Measurements from ENCODE around the gene CNEP1R1. TPM values are rescaled to one million over a fixed set of nuclear protein-coding genes. Genes with fewer than 3 reads are reported as not detected.

CNEP1R1 gene
- total and polyA plus RNA-seq, 2 of the 4 experiments (the other 2 are of a cell fraction): 16.1 to 22.0 TPM

GRCh38 chr16:50038286-50038685 is 13.3 kb downstream of the CNEP1R1 start:
- peaks cover 0 to 2% of the 10 kb centered on the region in 2 experiments; a peak in 1 of 4 replicates for H3K79me1 ChIP-seq (ENCODE audit: low read depth in 1 of 2, low read length in 2 of 2)
- H3K56ac ChIP-seq (ENCODE audit: extremely low read depth, insufficient read depth, low read length): no peak overlapping the region
- no peak overlapping the region for H4K8ac ChIP-seq (ENCODE audit: low read depth in 2 of 2, low read length in 2 of 2)
- no peak overlapping the region for H2BK20ac ChIP-seq (ENCODE audit: low read depth, low read length)
- no peak for ATAC-seq (ENCODE audit: low read depth)
- DNase-seq: no peak
- H3K4ac ChIP-seq (ENCODE audit: low read depth, low read length): no peak overlapping the region
- H4K91ac ChIP-seq (ENCODE audit: insufficient read depth, low read depth, low read length): no peak overlapping the region
- no peak overlapping the region for H3K4me2 ChIP-seq (ENCODE audit: low read depth, low read length)
- no peaks in the 10 kb centered on the region for H3K4me1 ChIP-seq (ENCODE audit: control insufficient read depth, insufficient read depth, low read length)
- no peak overlapping the region for H3K9ac ChIP-seq (ENCODE audit: low read depth, low read length)
- no peak overlapping the region for H4K5ac ChIP-seq (ENCODE audit: low read depth, low read length)
- CTCF ChIA-PET: interaction anchor here (3.5 kb wide), 1 partner anchor 14 kb away, joined by 13 read pairs; the partner anchor contains the start of gene CNEP1R1
- H2BK15ac ChIP-seq (ENCODE audit: low read depth, low read length): no peak overlapping the region
- H3K18ac ChIP-seq (ENCODE audit: low read depth, low read length): no peak overlapping the region
- no peaks in the 10 kb centered on the region for H3K9me3 ChIP-seq (ENCODE audit: control insufficient read depth, insufficient read depth, low read length)
- H2BK5ac ChIP-seq (ENCODE audit: low read depth, low read length, poor library complexity, severe bottlenecking): no peak overlapping the region
- BruUV-seq (replicated peaks): no TSS peak
- no peak overlapping the region for H3K14ac ChIP-seq (replicated peaks; ENCODE audit: low read depth, low read length)
- no peak overlapping the region for H2BK120ac ChIP-seq (ENCODE audit: low read depth, low read length)
- H3K4me3 ChIP-seq (ENCODE audit: insufficient read depth, low read depth, low read length): no peak overlapping the region
- H3K36me3 ChIP-seq (ENCODE audit: control insufficient read depth, insufficient read depth, low read length): peaks cover 8% of the 10 kb centered on the region; the same call in 1 of the 2 replicates
- peaks cover 3% of the 10 kb centered on the region for H3K27me3 ChIP-seq (ENCODE audit: control insufficient read depth, insufficient read depth, low read length)
- intact Hi-C loops (cut with micrococcal nuclease) (loop anchor here (2.0 kb wide), 1 partner anchor 27 kb away; the partner anchor contains the start of gene HEATR3), dilution Hi-C loops (cut with HindIII; ENCODE audit: low sequenced_read_pairs, unreplicated experiment) (no loop called here), in situ Hi-C loops (cut with MboI; ENCODE audit: low sequenced_read_pairs) (no loop called here)
- no peak overlapping the region for H2AK5ac ChIP-seq (ENCODE audit: low read depth, low read length)
- WGBS, 2 experiments (ENCODE audit: extremely low coverage in 2 of 2, insufficient read length in 1 of 2): no CpG with 5 or more reads among the region's 4 CpGs
- POLR2A ChIA-PET (ENCODE audit: unreplicated experiment): no interaction called here
- no peak overlapping the region for H2AFZ ChIP-seq (replicated peaks; ENCODE audit: low read length, poor library complexity)
- H3K27ac ChIP-seq (ENCODE audit: insufficient read depth, low read length): no peak overlapping the region
- H4K20me1 ChIP-seq (ENCODE audit: insufficient read depth, low read length): no peaks in the 10 kb centered on the region
- H2AK9ac ChIP-seq (replicated peaks; ENCODE audit: low read depth, low read length, poor library complexity): no peak overlapping the region
- no peak overlapping the region for H3K23ac ChIP-seq (ENCODE audit: low read depth, low read length)
- TF ChIP-seq USF2 (IDR thresholded peaks at IDR 0.05; ENCODE audit: low read depth, low read length): no peak
- no peak for TF ChIP-seq CTCF (conservative IDR thresholded peaks at IDR 0.05; ENCODE audit: low read depth, low read length)
- no peak for TF ChIP-seq BHLHE40 (IDR thresholded peaks at IDR 0.05; ENCODE audit: low read depth, low read length)
- no peak for TF ChIP-seq FOS (IDR thresholded peaks at IDR 0.05; ENCODE audit: low read depth, low read length)
- TF ChIP-seq RAD21 (IDR thresholded peaks at IDR 0.05; ENCODE audit: low read length): no peak
- TF ChIP-seq POLR2A (IDR thresholded peaks at IDR 0.05; ENCODE audit: low read depth, low read length): no peak
- TF ChIP-seq MXI1 (IDR thresholded peaks at IDR 0.05; ENCODE audit: borderline replicate concordance, low read depth, low read length): no peak
- no peaks in the 10 kb centered on the region; the same call in 1 of the 2 replicates for H3K9me1 ChIP-seq (ENCODE audit: insufficient read depth, low read length)
